GM18907 (cell line): ENCODE results near the gene GGTA1.
"Not testable (repeated sequence)": the region's sequence is repeated elsewhere in the genome, so short reads cannot be mapped to it uniquely, and the experiment has no call there.

Source experiments
- ATAC-seq: cut with Tn5 transposase; IDR thresholded peaks from one replicate; pipeline ENCODE4 v1.9.1; 2021; ENCODE audit warnings: mild to moderate bottlenecking, moderate library complexity; ENCODE audit not compliant: unreplicated experiment

Gene GGTA1

GRCh38 chr9:121459513-121459912 lies 40.1 kb downstream of the GGTA1 start:
- no peak for ATAC-seq

GRCh38 chr9:121458449-121458848 lies 41.2 kb downstream of the GGTA1 start:
- ATAC-seq, result not testable (repeated sequence)

- ATAC-seq, result no peak
These were observed 44.0 kb downstream of the GGTA1 start for GRCh38 chr9:121455527-121456239.

GRCh38 chr9:121454972-121455371 lies 44.7 kb downstream of the GGTA1 start:
- ATAC-seq, result no peak

- no peak for ATAC-seq
These were observed 46.3 kb downstream of the GGTA1 start for GRCh38 chr9:121453232-121453892.

- ATAC-seq, result no peak
These were observed 47.6 kb downstream of the GGTA1 start for GRCh38 chr9:121452085-121452484.

GRCh38 chr9:121451586-121451985 lies 48.1 kb downstream of the GGTA1 start:
- ATAC-seq, result no peak

GRCh38 chr9:121450241-121450640 lies 49.4 kb downstream of the GGTA1 start:
- no peak for ATAC-seq

- ATAC-seq, result no peak
These were observed 49.9 kb downstream of the GGTA1 start for GRCh38 chr9:121449786-121450185.

GRCh38 chr9:121447321-121447834 lies 52.3 kb downstream of the GGTA1 start:
- ATAC-seq, result no peak

GRCh38 chr9:121445986-121446385 lies 53.7 kb downstream of the GGTA1 start:
- ATAC-seq, result no peak

- ATAC-seq, result no peak
These were observed 55.7 kb downstream of the GGTA1 start for GRCh38 chr9:121443981-121444380.

GRCh38 chr9:121441165-121441564 lies 58.5 kb downstream of the GGTA1 start:
- ATAC-seq, result no peak

- ATAC-seq, result no peak
These were observed 59.7 kb downstream of the GGTA1 start for GRCh38 chr9:121439711-121440664.

- ATAC-seq, result no peak
These were observed 60.6 kb downstream of the GGTA1 start for GRCh38 chr9:121439016-121439415.

- no peak for ATAC-seq
These were observed 61.8 kb downstream of the GGTA1 start for GRCh38 chr9:121437891-121438290.

- not testable (repeated sequence) for ATAC-seq
These were observed 62.6 kb downstream of the GGTA1 start for GRCh38 chr9:121437046-121437445.

GRCh38 chr9:121434969-121435368 lies 64.7 kb downstream of the GGTA1 start:
- no peak for ATAC-seq

- no peak for ATAC-seq
These were observed 71.7 kb downstream of the GGTA1 start for GRCh38 chr9:121427899-121428298.

GRCh38 chr9:121424024-121424432 lies 75.6 kb downstream of the GGTA1 start:
- ATAC-seq, result no peak

- no peak for ATAC-seq
These were observed 87.7 kb downstream of the GGTA1 start for GRCh38 chr9:121411993-121412392.
